Duodenal mucosa (tissue), 2 donors: ENCODE measurements around the gene ANKS1A.
A peak's percentile ranks its signal among the peaks of the same experiment; 100 is the strongest.
"Not testable (repeated sequence)": the region's sequence is repeated elsewhere in the genome, so short reads cannot be mapped to it uniquely, and the experiment has no call there.

Experiments used
- H3K27ac ChIP-seq: one replicate; pipeline ENCODE4 v1.7.0; 2013; ENCODE audit warnings: low read depth, low read length
- H3K27me3 ChIP-seq, 2 donors: one replicate each; pipeline ENCODE4 v1.7.0; 2013; ENCODE audit warnings: low read length in 2 of 2, control low read depth in 1 of 2; ENCODE audit not compliant: insufficient read depth in 2 of 2, control insufficient read depth in 1 of 2
- H3K36me3 ChIP-seq, 2 donors: one replicate each; pipeline ENCODE4 v1.7.0; 2013; ENCODE audit warnings: low read length in 2 of 2, control low read depth in 1 of 2; ENCODE audit not compliant: insufficient read depth in 2 of 2, control insufficient read depth in 1 of 2
- H3K4me1 ChIP-seq, 2 donors: one replicate each; pipeline ENCODE4 v1.7.0; 2013; ENCODE audit warnings: low read length in 2 of 2, control low read depth in 1 of 2; ENCODE audit not compliant: insufficient read depth in 2 of 2, control insufficient read depth in 1 of 2
- H3K4me3 ChIP-seq, 2 donors: one replicate each; pipeline ENCODE4 v1.7.0; 2013; ENCODE audit warnings: low read length in 2 of 2, low read depth in 1 of 2
- H3K9ac ChIP-seq, 2 donors: one replicate each; pipeline ENCODE4 v1.7.0; 2013; ENCODE audit warnings: low read length in 2 of 2, low read depth in 1 of 2
- H3K9me3 ChIP-seq, 2 donors: one replicate each; pipeline ENCODE4 v1.7.0; 2013; ENCODE audit warnings: low read length in 2 of 2, control low read depth in 1 of 2; ENCODE audit not compliant: control insufficient read depth in 1 of 2

The ANKS1A gene

DNA sequence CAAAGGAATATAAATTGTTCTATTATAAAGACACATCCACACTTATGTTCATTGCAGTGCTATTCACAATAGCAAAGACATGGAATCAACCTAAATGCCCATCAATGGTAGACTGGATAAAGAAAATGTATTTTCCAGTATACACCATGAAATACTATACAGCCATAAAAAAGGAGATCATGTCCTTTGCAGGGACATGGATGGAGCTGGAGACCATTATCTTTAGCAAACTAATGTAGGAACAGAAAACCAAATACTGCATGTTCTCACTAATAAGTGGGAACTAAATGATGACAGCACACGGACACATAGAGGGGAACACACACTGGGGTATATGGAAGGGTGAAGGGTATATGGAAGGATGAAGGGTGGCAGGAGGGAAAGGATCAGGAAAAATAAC, 5.0 kb upstream of the ANKS1A start:
- not testable (repeated sequence) for H3K9ac ChIP-seq, H3K9me3 ChIP-seq, H3K27me3 ChIP-seq, H3K4me3 ChIP-seq, H3K27ac ChIP-seq
- Histone ChIP-seq H3K36me3 (peaks cover 6 to 35% of the 10 kb centered on the region in 2 donors), H3K4me1 (peaks cover 9 to 11% of the 10 kb centered on the region in 2 donors)

DNA sequence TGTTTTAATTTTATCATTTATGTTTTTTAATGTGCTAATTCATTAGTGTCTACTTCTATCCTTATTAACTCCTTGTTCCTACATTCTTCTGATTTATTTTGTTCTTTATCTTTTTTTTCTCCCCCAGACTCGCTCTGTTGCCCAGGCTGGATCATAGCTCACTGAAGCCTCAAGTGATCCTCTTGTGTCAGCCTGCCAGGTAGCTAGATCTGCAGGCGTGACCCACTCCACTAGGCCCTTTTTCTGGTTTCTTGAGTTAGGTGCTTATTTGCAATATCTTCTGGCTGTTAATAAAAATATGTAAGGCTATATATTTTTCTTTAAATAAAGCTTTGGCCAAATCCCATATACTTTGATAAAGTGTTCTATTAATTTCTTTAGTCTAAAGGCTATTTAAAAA, 4.1 kb upstream of the ANKS1A start:
- Histone ChIP-seq H3K9me3 (no peaks in the 10 kb centered on the region), H3K9ac (no peak overlapping the region), H3K4me3 (no peak overlapping the region), H3K36me3 (peaks cover 4 to 28% of the 10 kb centered on the region in 2 donors), H3K27ac (no peak overlapping the region), H3K27me3 (no peaks in the 10 kb centered on the region), H3K4me1 (peaks cover 9 to 11% of the 10 kb centered on the region in 2 donors)

DNA sequence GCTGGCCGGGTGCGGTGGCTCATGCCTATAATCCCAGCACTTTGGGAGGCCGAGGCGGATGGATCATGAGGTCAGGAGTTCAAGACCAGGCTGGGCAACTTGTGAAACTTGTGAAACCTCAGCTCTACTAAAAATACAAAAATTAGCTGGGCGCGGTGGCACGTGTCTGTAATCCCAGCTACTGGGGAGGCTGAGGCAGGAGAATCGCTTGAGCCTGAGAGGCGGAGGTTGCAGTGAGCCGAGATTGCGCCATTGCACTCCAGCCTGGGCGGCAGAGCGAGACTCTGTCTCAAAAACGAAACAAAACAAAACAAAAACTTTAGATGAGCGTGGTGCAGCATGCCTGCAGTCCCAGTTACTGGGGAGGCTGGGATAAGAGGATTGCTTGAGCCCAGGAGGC, 3.2 kb upstream of the ANKS1A start:
- H3K27ac ChIP-seq, H3K4me3 ChIP-seq, H3K9ac ChIP-seq, H3K27me3 ChIP-seq, H3K9me3 ChIP-seq: not testable (repeated sequence)
- peaks cover 15% of the 10 kb centered on the region in 2 donors for H3K4me1 ChIP-seq
- peaks cover 0 to 19% of the 10 kb centered on the region in 2 donors for H3K36me3 ChIP-seq

DNA sequence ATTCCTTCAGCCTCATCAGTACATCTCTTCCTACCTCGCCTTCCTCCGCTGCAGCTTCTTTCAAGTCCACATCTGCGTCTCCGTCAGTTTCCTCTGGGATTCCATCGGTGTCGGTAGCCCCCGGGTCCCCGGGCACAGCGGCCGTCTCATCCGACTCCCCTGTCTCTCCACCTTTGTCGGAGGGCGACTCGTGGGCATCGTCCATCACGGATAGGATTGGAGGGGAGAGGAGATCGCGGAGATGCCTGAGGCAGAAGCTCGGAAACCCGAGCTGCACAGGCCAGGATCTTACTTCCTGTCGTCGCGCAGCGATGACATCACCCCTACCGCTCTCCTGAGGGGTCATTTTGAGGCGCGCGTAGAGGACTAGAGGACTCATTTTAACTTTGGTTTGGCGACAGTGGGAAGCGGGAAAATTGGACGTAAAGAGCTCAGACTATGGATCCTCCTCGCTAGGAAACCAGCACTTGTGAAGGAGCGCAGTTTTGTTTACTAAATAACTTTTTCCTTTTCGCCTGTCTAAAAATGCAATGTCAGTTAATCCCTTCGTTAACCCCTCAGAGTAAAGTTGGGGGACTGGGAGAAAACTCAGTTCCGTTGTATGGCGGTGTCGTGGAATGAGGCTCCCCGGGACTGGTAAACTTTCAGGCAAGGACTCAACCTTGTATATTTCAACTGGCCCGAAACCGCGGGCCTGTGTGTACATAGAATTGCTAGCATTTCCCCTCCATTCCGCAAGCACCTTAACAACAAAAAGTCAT, 1.1 kb upstream of the ANKS1A start, which contains the start of gene TAF11:
TSS of gene TAF11 (minus strand) at position 290 of the 761 bp plus-strand sequence. CDS start at position 205, 85 bp downstream.
- H3K9me3 ChIP-seq: no peaks in the 10 kb centered on the region
- peak within 1 kb of the TSS; percentile 97 to 100 for H3K4me3 ChIP-seq
- H3K36me3 ChIP-seq: peaks cover 0 to 14% of the 10 kb centered on the region in 2 donors
- H3K4me1 ChIP-seq: peaks cover 17 to 29% of the 10 kb centered on the region in 2 donors
- no peaks in the 10 kb centered on the region for H3K27me3 ChIP-seq
- peak within 1 kb of the TSS; percentile 96 to 100 for H3K9ac ChIP-seq
- peak within 1 kb of the TSS; percentile 81 for H3K27ac ChIP-seq

DNA sequence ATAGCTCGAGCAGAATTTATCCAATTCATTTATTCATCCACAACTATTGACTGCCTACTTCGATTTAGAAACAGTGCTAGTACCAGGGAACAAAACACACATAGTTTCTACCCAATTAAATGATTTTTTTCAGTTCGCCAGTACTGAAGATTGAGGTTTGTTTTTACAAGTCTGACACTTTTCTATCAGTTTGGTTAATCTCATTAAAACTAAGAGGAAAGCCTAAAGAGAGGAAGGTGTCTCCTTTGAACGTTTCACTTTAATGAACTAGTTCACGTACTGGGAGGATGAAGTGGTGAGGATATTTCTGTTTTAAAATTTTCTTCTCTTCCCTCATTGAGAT, 570 bp upstream of the ANKS1A start:
- peak overlapping the region; percentile 81 for H3K27ac ChIP-seq
- no peaks in the 10 kb centered on the region for H3K27me3 ChIP-seq
- H3K36me3 ChIP-seq: peaks cover 0 to 9% of the 10 kb centered on the region in 2 donors
- peak overlapping the region; percentile 97 to 100 for H3K4me3 ChIP-seq
- H3K4me1 ChIP-seq: peaks cover 17 to 29% of the 10 kb centered on the region in 2 donors
- H3K9ac ChIP-seq: peak overlapping the region; percentile 96 to 100
- H3K9me3 ChIP-seq: no peaks in the 10 kb centered on the region

DNA sequence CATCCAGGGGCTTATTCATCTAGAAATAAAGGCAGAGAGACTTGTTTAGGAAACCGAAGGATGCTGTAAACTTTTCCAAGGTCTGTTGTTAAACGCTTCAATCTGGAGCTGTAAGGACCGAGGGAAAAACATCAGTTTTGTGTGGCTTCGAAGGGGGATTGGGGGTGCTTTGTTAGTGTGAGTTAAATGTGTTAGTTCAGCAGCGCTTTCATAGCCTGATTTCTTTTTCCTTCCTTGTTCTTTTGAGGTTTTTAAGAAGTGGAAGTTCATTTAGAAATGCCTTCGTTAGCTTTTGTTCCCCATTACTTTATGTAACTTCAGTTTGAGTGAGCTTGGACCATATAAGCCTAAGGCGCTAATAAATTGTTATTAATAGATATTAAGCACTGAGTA, 1.5 kb downstream of the ANKS1A start:
- peaks cover 17 to 29% of the 10 kb centered on the region in 2 donors for H3K4me1 ChIP-seq
- no peaks in the 10 kb centered on the region for H3K27me3 ChIP-seq
- H3K4me3 ChIP-seq: peak overlapping the region; percentile 49 to 97
- no peak overlapping the region for H3K27ac ChIP-seq
- H3K9ac ChIP-seq: peak overlapping the region; percentile 38 to 60
- no peaks in the 10 kb centered on the region for H3K9me3 ChIP-seq
- H3K36me3 ChIP-seq: no peaks in the 10 kb centered on the region

DNA sequence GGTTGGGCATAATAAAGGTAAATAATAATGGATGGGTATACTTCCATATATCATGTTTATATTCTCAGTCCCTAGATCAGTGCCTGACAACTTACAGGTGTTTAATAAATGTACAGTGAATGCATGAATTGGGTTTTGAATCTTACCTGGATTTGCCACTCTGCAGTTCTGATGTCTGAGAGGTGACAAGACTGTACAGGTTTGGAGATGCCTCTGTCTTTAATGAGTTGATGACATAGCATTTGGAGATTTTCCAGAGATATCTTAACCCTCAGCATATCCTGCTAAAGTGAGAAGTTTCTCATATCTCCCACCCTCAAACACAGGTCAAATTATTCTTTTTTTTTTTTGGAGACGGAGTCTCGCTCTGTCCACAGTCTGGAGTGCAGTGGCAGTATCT, 2.2 kb downstream of the ANKS1A start:
- peak overlapping the region in 1 of 2 donors; percentile 60 for H3K9ac ChIP-seq
- no peaks in the 10 kb centered on the region for H3K27me3 ChIP-seq
- no peak overlapping the region for H3K27ac ChIP-seq
- H3K4me3 ChIP-seq: peak overlapping the region; percentile 49 to 97
- peaks cover 17 to 29% of the 10 kb centered on the region in 2 donors for H3K4me1 ChIP-seq
- H3K9me3 ChIP-seq: no peaks in the 10 kb centered on the region
- H3K36me3 ChIP-seq: no peaks in the 10 kb centered on the region

DNA sequence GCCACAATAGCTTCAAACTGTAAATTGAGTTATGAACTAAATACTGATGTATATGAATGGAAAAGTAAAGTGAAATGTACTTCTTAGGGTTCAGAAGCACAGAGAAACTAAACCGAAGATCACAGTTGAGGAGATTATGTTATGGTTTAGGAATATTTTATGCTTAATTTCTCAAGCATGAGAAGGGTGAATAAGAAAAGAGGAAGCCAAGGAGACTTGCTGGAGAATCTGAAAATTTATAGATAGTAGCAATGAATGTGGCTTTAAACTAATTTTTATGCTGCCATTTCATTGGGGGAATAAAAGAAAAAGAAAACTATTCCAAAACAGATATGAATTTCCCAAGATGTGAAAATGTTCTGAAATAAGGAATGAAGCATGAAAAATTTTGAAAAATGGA, 5.6 kb downstream of the ANKS1A start:
- Histone ChIP-seq H3K4me3 (no peak overlapping the region), H3K4me1 (peaks cover 7 to 20% of the 10 kb centered on the region in 2 donors), H3K27me3 (no peaks in the 10 kb centered on the region), H3K36me3 (no peaks in the 10 kb centered on the region), H3K9ac (no peak overlapping the region), H3K27ac (no peak overlapping the region), H3K9me3 (no peaks in the 10 kb centered on the region)

DNA sequence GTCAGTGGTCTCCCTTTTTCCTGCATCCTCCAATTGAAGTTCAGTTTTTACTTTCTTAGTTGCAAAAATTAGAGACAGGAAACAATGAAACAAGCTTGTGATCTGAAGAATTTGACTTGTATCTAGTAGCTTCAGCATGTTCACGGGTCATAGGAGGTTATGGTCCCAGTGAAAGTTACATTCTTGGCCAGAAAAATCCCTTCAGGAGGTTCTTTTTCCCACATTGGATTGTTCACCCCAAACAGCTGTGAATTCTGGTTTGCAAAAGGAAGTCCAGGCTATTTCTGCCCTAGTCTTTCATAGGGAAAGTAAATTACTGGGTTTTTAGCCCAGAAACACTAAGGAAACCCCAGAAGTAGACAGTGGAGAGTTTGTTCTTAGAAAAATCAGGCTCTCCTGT, 8.1 kb downstream of the ANKS1A start:
- Histone ChIP-seq H3K27ac (no peak overlapping the region), H3K9ac (no peak overlapping the region)

DNA sequence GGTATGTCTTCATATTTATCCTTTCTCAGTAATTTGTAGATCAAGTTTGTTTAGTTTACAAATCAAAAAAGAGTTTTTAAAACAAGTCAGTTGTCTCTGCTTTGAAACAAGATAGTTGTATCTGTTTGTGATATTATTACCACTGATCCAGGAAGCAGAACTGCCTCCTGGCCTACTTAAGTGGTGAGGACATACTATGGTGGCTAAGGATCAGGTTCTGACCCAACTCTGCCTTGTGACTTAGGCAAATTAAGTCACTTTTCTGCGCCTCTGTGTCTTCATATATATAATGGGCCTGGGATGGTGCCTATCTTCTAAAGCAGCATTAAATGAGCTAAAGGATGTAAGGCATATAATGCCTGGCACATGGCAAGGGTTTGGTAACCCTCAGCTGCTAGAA, 8.7 kb downstream of the ANKS1A start:
- Histone ChIP-seq H3K9me3 (no peaks in the 10 kb centered on the region), H3K9ac (no peak overlapping the region), H3K4me1 (peaks cover 0 to 1% of the 10 kb centered on the region in 2 donors), H3K4me3 (no peak overlapping the region), H3K27ac (no peak overlapping the region), H3K36me3 (no peaks in the 10 kb centered on the region), H3K27me3 (no peaks in the 10 kb centered on the region)

More for the DNA sequence above, 8.1 kb downstream of the ANKS1A start:
- Histone ChIP-seq H3K9me3 (no peaks in the 10 kb centered on the region), H3K36me3 (no peaks in the 10 kb centered on the region), H3K27me3 (no peaks in the 10 kb centered on the region), H3K4me3 (no peak overlapping the region), H3K4me1 (peaks cover 0 to 7% of the 10 kb centered on the region in 2 donors)
